Thyroid gland (tissue), 4 donors: Measurements from ENCODE around the gene HECTD2.
"Not testable (repeated sequence)": the region's sequence is repeated elsewhere in the genome, so short reads cannot be mapped to it uniquely, and the experiment has no call there.

ENCODE experiments used
- CTCF ChIP-seq, 6 experiments: fragments of 200-600 bp in 3 of 6; fragments of 450-650 bp in 3 of 6; sonication (generic) in 3 of 6; IDR thresholded peaks; one replicate each; pipeline ENCODE4 v1.5.1; 2016 to 2019; ENCODE audit warnings: antibody characterized with exemption in 6 of 6, mild to moderate bottlenecking in 2 of 6, inconsistent platforms in 1 of 6, moderate library complexity in 1 of 6
- POLR2A ChIP-seq, 2 donors: fragments of 450-650 bp; IDR thresholded peaks; one replicate each; pipeline ENCODE4 v1.6.1; 2017; ENCODE audit warnings: antibody characterized with exemption in 2 of 2, mild to moderate bottlenecking in 2 of 2, moderate library complexity in 1 of 2

GRCh38 chr10:91560827-91561226 lies 150.7 kb downstream of the HECTD2 start:
- TF ChIP-seq POLR2A, CTCF (IDR thresholded peaks at IDR 0.05): not testable (repeated sequence)
